OCI-M1 (cell line): ENCODE data around the gene RIN3.

Experiments
- DNase-seq: peaks from one replicate; lab custom pipeline; 2025; lab: John Stamatoyannopoulos, UW

Gene RIN3

DNA sequence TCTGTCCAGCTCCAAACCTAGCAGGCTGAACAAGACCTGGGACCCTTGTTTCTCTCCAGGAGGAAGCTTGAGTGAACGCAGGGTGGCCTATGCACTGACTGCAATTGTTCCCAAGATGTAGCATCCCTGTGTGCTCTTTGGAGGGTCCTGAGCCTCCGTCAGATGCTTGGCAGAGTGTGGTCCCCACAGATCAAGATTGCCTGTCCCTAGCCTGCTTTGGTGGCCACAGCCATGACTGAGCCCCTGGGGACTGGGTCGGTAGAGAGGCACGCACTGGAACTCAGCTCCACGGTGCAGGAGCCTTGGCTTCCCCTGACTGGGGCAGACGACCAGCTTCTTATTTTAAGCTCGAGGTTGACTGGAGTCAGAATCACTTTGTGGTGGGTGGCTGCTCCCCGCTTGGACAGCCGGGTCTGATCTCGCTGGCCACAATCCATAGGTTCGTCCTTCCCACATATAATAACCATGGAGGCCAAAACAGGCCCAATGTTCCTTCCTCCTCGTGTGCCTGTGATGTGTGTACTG is 137.1 kb downstream of the RIN3 start:
- no peak for DNase-seq

GRCh38 chr14:92651106-92651757 is 137.7 kb downstream of the RIN3 start:
- DNase-seq: peak; percentile 15

- no peak for DNase-seq
Measured at GRCh38 chr14:92651758-92652406, 138.3 kb downstream of the RIN3 start.

DNA sequence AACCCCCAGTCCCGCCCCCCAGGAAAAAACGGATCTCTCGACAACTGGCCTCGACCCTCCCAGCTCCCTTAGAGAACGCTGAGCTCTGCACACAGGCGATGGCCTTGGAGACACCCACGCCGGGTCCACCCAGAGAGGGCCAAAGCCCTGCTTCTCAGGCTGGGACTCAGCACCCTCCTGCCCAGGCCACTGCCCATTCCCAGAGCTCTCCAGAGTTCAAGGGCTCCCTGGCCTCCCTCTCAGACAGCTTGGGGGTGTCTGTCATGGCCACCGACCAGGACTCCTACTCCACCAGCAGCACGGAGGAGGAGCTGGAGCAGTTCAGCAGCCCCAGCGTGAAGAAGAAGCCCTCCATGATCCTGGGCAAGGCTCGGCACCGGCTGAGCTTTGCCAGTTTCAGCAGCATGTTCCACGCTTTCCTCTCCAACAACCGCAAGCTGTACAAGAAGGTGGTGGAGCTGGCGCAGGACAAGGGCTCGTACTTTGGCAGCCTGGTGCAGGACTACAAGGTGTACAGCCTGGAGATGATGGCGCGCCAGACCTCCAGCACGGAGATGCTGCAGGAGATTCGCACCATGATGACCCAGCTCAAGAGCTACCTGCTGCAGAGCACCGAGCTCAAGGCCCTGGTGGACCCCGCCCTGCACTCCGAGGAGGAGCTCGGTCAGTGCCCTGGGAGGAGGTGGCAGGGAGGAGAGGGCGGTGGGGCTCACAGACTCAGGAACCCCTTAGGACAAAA is 139.0 kb downstream of the RIN3 start:
- DNase-seq: no peak

GRCh38 chr14:92653162-92653651 is 139.6 kb downstream of the RIN3 start:
- no peak for DNase-seq

- DNase-seq: no peak
Measured at GRCh38 chr14:92654239-92654901, 140.8 kb downstream of the RIN3 start.

GRCh38 chr14:92655419-92656201 is 142.0 kb downstream of the RIN3 start:
- no peak for DNase-seq

- no peak for DNase-seq
Measured at GRCh38 chr14:92656306-92657081, 142.9 kb downstream of the RIN3 start.

DNA sequence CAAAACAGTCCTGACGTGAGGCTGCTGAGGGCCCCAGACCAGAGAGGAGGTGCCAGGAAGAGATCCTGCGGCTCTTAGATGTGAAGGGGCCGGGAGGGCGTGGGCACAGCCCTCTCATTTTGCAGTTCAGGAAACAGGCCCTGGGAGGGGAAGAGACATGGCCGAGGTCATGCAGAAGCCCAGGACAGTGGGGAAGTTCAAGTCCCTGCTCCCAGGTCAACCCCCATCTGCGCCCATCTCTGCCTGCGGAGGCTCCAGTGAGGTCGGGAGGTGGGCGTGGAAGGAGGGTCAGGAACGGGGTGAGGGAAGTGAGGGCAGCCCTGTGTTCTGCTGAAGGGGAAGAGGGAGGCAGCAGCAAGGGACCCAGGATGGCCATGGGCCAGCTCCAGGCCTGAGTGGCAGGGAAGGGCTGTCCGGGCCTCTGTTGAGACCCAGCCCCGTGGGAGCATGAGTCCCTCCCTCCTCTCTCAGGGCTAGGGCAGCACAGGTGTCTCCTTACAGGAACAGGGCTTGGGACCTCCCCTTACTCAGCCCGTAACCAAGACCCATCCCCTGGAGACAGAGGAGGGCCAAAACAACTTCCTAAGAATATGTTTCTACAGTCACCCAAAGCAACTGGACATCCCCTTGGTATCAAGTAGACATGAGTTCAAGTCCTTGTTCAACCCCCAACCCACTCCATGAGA is 144.0 kb downstream of the RIN3 start:
- DNase-seq: no peak

DNA sequence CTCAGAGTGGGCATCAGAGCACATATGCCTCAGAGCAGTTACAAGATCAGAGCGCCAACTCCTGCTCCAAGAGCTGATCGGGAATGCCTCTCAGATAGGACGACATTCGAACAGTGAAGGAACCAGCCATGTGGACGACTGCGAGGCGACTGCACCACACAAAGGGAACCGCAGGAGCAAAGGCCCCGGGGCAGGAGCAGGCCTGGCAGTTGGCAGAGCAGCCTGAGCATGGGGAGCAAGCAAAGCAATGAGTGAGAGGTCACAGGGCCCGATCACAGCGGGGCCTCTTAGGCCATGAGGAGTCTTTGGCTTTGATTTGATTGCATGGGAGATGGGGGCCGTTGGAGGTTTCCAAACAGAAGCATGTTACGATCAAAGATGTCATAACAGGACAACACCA is 144.6 kb downstream of the RIN3 start:
- no peak for DNase-seq

DNA sequence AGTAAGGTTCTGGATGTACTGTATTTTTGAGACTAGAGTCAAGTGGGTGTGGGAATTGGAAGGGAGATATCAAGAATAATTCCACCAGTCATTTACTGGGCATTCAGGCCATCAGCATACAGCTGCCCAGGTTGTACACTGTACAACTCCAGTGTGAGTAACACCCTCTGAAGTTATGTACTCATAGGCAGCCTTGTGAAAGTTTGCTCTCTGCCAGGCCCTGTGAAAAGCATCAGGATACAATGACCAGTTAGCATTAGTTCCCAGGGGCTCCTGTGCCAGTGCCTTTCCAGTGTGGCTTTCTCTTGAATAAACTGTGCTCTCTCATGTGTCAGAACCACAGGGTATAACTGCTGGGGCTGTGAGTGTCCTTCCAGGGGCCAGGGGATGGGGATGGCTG is 145.1 kb downstream of the RIN3 start:
- no peak for DNase-seq

GRCh38 chr14:92659765-92660561 is 146.4 kb downstream of the RIN3 start:
- DNase-seq: peak; percentile 92

GRCh38 chr14:92660571-92660970 is 147.0 kb downstream of the RIN3 start:
- DNase-seq: no peak

- no peak for DNase-seq
Measured at GRCh38 chr14:92663049-92663448, 149.5 kb downstream of the RIN3 start.

DNA sequence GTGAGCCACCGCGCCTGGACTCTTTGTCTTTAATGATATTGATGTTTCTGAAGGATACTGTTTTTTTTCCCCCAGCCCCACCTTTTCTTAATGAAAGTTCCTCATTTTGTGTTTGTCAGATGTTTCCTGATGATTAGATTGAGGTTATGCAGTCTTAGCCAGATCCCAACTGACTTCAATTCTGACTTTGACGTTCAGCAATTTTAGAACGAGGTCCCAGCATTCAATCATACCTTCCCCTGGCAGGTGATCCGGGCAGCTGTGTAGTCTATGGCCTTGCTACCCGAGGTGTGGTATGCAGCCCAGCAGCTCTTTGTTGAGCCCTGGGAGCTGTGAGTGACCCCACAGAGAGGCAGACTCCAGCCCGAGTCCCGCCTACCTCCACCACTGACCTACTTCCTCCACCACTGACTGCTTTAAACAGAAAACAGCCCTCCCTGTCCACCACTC is 152.1 kb downstream of the RIN3 start:
- DNase-seq: peak; percentile 92

- peak; percentile 33 for DNase-seq
Measured at GRCh38 chr14:92666251-92666650, 152.7 kb downstream of the RIN3 start.

GRCh38 chr14:92668276-92668973 is 154.8 kb downstream of the RIN3 start:
- DNase-seq: peak; percentile 23

GRCh38 chr14:92670160-92670559 is 156.6 kb downstream of the RIN3 start:
- peak; percentile 67 for DNase-seq
